Progenitor cell of endocrine pancreas (in vitro differentiated cells): Measurements from ENCODE around the gene LTA. TPM values are rescaled to one million over a fixed set of nuclear protein-coding genes. Genes with fewer than 3 reads are reported as not detected.

Source experiments
- DNase-seq: peaks from one replicate; pipeline ENCODE4 v3.0.0; 2021; ENCODE audit warnings: low spot score; ENCODE audit not compliant: unreplicated experiment
- H3K27ac Mint-ChIP-seq: 2 replicates; pipeline ENCODE4 v1.8.0; 2021; ENCODE audit warnings: mild to moderate bottlenecking, moderate library complexity, mixed read lengths
- H3K27me3 Mint-ChIP-seq: 2 replicates; pipeline ENCODE4 v1.8.0; 2021; ENCODE audit warnings: mixed read lengths
- H3K36me3 Mint-ChIP-seq: 2 replicates; pipeline ENCODE4 v1.8.0; 2022; ENCODE audit warnings: mixed read lengths; ENCODE audit not compliant: insufficient read depth
- H3K4me1 Mint-ChIP-seq: 2 replicates; pipeline ENCODE4 v1.8.0; 2021; ENCODE audit warnings: low read depth, mixed read lengths
- H3K4me3 Mint-ChIP-seq: 2 replicates; pipeline ENCODE4 v1.8.0; 2021; ENCODE audit warnings: low read depth, mild to moderate bottlenecking, moderate library complexity, mixed read lengths
- H3K9me3 Mint-ChIP-seq: 2 replicates; pipeline ENCODE4 v1.8.0; 2021; ENCODE audit warnings: low read depth, mixed read lengths
- total RNA-seq: library from RNA; stranded (reverse); gene quantifications from 2 replicates; pipeline ENCODE4 v1.2.1, GENCODE V29; 2021
- TF ChIP-seq, protein P1 (sequence below): fragments of 200-600 bp; sonication (generic); IDR thresholded peaks from one replicate; pipeline ENCODE4 v1.5.0; 2021; ENCODE audit warnings: antibody characterized with exemption, mild to moderate bottlenecking; ENCODE audit not compliant: unreplicated experiment

The LTA gene
- total RNA-seq, 1 donor from 2014 or later = not detected

DNA sequence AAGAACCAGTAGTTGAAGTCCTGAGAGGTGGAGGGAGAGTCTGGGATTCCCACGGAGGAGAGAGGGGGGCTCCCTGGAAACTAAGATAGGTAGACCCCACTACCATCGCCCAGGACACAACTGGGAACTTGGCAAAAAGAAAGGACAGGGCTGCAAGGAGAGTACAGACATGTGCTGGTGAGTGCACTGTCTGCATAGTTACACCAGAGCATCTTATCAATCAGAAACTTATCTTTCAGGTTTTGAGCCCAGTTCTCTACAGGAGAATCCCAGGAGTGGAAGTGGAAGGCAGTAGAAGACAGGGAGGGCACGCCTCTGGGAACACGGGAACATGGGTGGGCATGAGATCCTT lies 12.5 kb upstream of the LTA start:
- no peaks in the 10 kb centered on the region for H3K9me3 Mint-ChIP-seq
- peaks cover 14% of the 10 kb centered on the region for H3K36me3 Mint-ChIP-seq
- no peak for DNase-seq
- TF ChIP-seq, protein P1, sequence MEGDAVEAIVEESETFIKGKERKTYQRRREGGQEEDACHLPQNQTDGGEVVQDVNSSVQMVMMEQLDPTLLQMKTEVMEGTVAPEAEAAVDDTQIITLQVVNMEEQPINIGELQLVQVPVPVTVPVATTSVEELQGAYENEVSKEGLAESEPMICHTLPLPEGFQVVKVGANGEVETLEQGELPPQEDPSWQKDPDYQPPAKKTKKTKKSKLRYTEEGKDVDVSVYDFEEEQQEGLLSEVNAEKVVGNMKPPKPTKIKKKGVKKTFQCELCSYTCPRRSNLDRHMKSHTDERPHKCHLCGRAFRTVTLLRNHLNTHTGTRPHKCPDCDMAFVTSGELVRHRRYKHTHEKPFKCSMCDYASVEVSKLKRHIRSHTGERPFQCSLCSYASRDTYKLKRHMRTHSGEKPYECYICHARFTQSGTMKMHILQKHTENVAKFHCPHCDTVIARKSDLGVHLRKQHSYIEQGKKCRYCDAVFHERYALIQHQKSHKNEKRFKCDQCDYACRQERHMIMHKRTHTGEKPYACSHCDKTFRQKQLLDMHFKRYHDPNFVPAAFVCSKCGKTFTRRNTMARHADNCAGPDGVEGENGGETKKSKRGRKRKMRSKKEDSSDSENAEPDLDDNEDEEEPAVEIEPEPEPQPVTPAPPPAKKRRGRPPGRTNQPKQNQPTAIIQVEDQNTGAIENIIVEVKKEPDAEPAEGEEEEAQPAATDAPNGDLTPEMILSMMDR = no peak
- H3K4me1 Mint-ChIP-seq = no peaks in the 10 kb centered on the region
- no peaks in the 10 kb centered on the region for H3K27me3 Mint-ChIP-seq
- H3K4me3 Mint-ChIP-seq = no peak overlapping the region
- no peak overlapping the region for H3K27ac Mint-ChIP-seq

DNA sequence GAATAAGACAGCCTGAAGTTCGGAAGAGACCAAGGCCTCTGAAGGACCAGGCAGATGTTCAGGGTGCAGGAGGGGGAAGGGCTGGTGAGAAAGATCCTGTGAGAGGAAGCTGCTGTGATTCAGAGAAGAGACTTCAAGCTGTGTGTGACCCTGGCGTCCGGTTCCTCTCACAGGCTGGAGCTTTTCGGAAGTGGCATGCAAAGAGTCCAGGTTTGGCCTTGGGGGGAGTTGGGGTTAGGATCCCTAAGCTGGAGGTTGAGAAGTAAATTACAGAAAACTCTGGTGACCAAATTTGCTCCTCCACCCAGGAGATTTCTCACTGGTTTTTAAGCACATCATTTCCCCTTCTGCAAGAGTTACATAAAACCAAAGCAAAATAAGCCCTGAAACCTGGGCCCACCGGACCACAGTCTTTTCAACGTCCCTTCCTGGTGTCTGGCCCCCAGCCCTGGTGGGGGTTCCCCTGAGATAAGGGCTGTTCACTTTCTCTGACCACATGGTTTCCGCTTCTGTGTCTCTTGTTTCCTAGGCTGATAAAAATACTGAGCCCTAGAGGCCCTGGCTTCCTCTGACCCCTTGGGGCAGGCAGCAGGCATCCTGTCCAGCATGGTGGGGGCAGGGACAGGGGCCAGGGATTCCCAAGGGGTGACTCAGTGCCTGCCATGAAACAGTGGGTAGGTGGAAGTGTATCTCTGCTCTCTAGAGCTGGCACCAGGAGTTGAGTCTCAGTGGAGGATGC lies 12.0 kb upstream of the LTA start:
- no peak for DNase-seq
- Mint-ChIP-seq H3K27me3 (no peaks in the 10 kb centered on the region), H3K4me3 (no peak overlapping the region), H3K4me1 (no peaks in the 10 kb centered on the region), H3K9me3 (no peaks in the 10 kb centered on the region), H3K27ac (no peak overlapping the region), H3K36me3 (peaks cover 12% of the 10 kb centered on the region)
- TF ChIP-seq, protein P1 = no peak

DNA sequence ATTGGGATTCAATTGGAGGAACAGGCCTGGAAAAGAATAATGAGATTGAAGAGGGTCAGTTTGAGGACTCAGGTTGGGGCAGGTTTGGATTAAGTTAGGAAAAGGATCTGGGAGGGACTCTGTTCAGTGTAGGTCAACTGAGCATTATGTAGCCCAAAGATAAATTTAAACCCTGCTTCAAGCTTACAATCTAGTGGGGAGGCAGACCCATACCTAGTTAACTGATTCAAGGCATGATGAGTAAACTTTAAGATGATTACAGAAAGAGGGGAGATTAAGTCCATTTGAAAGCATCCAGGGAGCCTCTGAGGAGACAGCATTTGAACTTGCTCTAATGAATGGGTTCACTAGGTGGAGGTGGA lies 11.4 kb upstream of the LTA start:
- no peaks in the 10 kb centered on the region for H3K27me3 Mint-ChIP-seq
- no peak for DNase-seq
- TF ChIP-seq, protein P1 = no peak
- H3K9me3 Mint-ChIP-seq = no peaks in the 10 kb centered on the region
- H3K27ac Mint-ChIP-seq = no peak overlapping the region
- H3K4me1 Mint-ChIP-seq = no peaks in the 10 kb centered on the region
- H3K4me3 Mint-ChIP-seq = no peak overlapping the region
- H3K36me3 Mint-ChIP-seq = peaks cover 12% of the 10 kb centered on the region

DNA sequence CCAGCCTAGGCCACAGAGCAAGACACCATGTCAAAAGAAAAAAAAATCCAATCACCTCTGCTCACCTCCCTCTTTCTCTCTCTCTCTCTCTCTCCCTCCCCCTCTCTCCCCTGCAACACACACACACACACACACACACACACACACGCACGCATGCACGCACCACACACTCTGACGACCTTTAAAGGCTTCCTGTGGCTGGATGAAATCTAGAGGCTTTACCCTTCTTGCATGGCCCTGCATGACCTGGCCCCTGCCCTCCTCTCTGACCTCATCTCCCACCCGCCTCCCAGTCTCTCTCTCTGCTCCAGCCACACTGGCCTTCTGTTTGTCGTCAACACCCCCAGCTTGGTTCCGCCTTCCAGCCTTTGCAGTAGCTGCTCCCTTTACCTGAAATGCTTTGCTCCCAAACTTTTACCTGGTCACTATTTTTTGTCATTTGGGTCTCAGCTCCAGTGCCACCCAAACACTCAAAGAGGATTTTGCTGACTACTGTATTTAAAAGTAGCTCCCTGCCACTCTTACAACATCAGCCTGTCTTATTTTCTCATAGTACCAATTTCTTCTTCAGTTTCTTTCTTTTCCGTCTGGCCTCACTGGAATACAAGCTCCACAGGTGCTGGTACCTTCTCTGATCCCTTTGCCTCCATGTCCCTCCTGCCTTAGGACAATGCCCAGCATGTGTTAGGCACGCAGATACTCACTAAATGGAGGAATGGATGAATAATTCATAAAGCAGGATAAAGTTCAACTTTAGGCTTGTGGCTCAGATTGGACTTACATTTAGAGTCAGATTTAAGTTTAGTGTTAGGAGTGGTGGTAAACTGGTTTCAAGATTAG lies 4.3 kb upstream of the LTA start:
- Mint-ChIP-seq H3K27me3 (peaks cover 10% of the 10 kb centered on the region), H3K4me1 (peaks cover 2% of the 10 kb centered on the region), H3K9me3 (no peaks in the 10 kb centered on the region), H3K27ac (peak overlapping the region; percentile 23), H3K4me3 (no peak overlapping the region), H3K36me3 (no peaks in the 10 kb centered on the region)
- TF ChIP-seq, protein P1 = no peak
- DNase-seq = no peak

DNA sequence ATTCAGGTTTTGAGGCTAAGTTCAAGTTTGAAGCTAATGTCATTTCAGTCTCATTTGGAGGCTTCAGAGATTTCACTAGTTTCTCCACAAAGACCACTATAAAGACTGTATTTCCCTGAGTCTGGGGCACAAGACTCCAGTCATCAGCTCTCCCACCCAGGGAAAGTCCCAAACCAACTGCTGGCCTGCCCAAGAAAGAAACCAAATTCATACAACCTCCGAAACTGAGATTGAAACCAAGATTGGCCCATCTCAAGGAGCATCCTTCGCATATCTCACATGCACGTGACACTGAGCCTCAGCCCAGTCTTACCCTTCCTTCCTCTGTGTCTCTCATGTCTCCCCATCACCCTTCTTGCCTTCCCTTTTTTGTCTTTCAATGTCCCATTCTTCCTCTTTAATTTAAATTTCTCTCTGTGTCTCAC lies 3.5 kb upstream of the LTA start:
- Mint-ChIP-seq H3K27ac (no peak overlapping the region), H3K4me1 (peaks cover 2% of the 10 kb centered on the region), H3K9me3 (no peaks in the 10 kb centered on the region), H3K4me3 (no peak overlapping the region), H3K27me3 (peaks cover 14% of the 10 kb centered on the region), H3K36me3 (no peaks in the 10 kb centered on the region)
- TF ChIP-seq, protein P1 = no peak
- DNase-seq = no peak
